ENCODE measurements around the gene FAM3D.
A peak's percentile ranks its signal among the peaks of the same experiment; 100 is the strongest.

DNA sequence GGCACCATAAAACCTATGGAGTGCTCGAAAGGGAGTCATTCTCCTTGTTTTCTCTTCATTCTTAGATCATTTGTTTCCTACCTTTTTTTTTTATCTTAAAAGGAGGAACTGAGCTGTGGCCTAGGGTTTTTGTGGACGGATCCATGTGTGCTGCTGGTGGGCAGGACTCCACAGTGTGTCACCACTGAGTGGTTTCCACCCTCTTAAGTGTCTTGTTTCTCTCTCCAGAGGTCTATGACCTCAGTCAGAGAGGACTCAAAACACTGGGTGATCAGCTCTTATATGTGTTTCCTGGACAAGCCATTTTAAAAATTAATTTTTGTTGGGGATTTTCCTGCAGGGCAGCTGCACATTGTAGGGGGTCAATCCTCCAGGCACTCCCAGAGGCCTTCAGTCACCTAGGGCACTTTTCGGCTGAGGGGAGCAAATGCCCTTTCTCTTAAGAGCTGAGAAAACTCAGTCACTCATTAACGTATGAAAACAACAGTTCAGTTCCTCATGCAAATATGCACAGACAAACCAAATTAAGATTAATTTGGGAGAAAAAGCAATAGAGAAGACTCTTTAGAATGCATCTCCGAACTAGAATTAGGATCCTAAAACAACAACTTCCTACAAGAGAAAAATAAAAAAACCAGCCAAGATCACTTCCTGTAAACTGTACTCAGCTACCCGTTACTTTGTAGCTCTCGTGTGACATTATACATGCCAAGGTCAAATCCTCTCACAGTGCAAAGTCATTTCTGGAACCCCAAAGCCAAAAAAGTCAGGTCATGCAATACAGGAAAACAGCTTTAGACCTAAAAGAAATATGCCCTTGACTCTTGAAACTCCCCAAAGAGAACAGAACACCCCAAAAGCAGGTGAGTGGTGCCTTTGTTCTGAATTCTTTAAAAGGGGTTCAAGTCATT lies 27.6 kb upstream of the FAM3D start:
- TF ChIP-seq POLR2A (conservative IDR thresholded peaks at IDR 0.05) (no peak), ZNF561 (CRISPR knock-in tag; conservative IDR thresholded peaks at IDR 0.05) (no peak), KAT8 (IDR thresholded peaks at IDR 0.05; ENCODE audit: low read depth) (no peak), BRF1 (IDR thresholded peaks at IDR 0.05; ENCODE audit: borderline replicate concordance, extremely low read depth, insufficient read length) (no peak), EZH2 (IDR thresholded peaks at IDR 0.05; ENCODE audit: borderline replicate concordance, low read depth, low read length) (no peak), CTCF (IDR thresholded peaks at IDR 0.05 in 2 of 3, conservative IDR thresholded peaks at IDR 0.05 in 1 of 3; ENCODE audit: insufficient read depth in 2 of 3, low read depth in 1 of 3, low read length in 3 of 3) (0 out of 6 replicates have a peak, but pooled peaks of 1 of the 3 experiments have one; percentile 3), ZNF232 (CRISPR knock-in tag; IDR thresholded peaks at IDR 0.05) (no peak), ZNF407 (IDR thresholded peaks at IDR 0.05; ENCODE audit: low read depth) (no peak), NFATC3 (IDR thresholded peaks at IDR 0.05) (no peak), PCBP1 (IDR thresholded peaks at IDR 0.05; ENCODE audit: low read depth, low read length, poor library complexity, severe bottlenecking) (no peak)
- TF ChIP-seq, protein P1, sequence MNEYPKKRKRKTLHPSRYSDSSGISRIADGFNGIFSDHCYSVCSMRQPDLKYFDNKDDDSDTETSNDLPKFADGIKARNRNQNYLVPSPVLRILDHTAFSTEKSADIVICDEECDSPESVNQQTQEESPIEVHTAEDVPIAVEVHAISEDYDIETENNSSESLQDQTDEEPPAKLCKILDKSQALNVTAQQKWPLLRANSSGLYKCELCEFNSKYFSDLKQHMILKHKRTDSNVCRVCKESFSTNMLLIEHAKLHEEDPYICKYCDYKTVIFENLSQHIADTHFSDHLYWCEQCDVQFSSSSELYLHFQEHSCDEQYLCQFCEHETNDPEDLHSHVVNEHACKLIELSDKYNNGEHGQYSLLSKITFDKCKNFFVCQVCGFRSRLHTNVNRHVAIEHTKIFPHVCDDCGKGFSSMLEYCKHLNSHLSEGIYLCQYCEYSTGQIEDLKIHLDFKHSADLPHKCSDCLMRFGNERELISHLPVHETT (CRISPR knock-in tag; conservative IDR thresholded peaks at IDR 0.05 in 1 of 2, IDR thresholded peaks at IDR 0.05 in 1 of 2), result no peak

Data from K562 (cell line).